SK-N-DZ (cell line): Measurements from ENCODE around the gene DTNBP1.
"Not testable (repeated sequence)": the region's sequence is repeated elsewhere in the genome, so short reads cannot be mapped to it uniquely, and the experiment has no call there.

Experiments
- DNase-seq: peaks from one replicate; pipeline ENCODE4 v3.0.0-alpha.2; 2015; ENCODE audit warnings: low spot score

DTNBP1 gene

DNA sequence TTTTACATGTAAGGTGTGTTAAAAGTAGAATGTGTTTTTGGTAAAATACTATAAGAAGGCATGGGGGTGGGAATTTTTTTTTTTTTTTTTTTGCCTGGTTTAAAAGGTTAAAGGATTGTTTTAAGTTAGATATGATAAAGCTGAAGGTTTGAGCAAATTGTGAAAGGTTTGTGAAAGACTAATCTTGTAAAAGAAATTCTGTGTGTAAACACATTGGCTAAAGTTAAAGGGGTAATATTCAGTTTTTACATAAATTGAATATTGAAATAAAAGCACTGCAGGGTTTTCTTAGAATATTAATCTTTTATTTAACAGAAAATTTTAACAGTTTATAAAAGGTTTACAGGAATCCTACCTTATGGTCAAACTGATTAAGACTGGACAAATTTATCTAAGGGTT lies 105.7 kb downstream of the DTNBP1 start:
- DNase-seq = no peak

- DNase-seq = peak; percentile 59
These were observed 106.1 kb downstream of the DTNBP1 start for GRCh38 chr6:15556711-15557110.

GRCh38 chr6:15555101-15556038 lies 107.5 kb downstream of the DTNBP1 start:
- DNase-seq = no peak

- DNase-seq = no peak
These were observed 108.1 kb downstream of the DTNBP1 start for GRCh38 chr6:15554728-15555100.

GRCh38 chr6:15553736-15554294 lies 109.0 kb downstream of the DTNBP1 start:
- DNase-seq = no peak

- DNase-seq = no peak
These were observed 109.8 kb downstream of the DTNBP1 start for GRCh38 chr6:15553031-15553430.

GRCh38 chr6:15551798-15552197 lies 111.0 kb downstream of the DTNBP1 start:
- DNase-seq = peak; percentile 34

GRCh38 chr6:15551262-15551661 lies 111.6 kb downstream of the DTNBP1 start:
- DNase-seq = no peak

GRCh38 chr6:15550546-15551123 lies 112.2 kb downstream of the DTNBP1 start:
- no peak for DNase-seq

GRCh38 chr6:15549371-15549770 lies 113.5 kb downstream of the DTNBP1 start:
- no peak for DNase-seq

DNA sequence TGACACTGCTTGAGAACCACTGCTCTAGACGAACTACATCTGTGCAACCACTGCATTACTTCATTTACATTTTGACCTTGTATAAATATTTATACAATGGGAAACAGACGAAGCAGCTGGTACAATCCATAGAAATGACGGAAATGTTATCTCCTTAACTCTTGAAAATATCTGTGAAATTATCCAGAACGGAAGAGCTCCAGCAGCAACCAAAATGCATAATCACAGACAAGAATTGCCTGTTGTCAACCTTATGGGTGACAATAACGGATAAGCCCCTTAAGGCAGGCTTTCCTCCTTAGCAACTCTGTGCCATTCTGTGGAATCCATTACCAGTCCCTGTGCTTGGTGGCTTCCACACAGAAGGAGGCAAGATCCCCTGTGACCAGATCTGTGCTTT lies 115.4 kb downstream of the DTNBP1 start:
- DNase-seq = no peak

GRCh38 chr6:15546591-15546990 lies 116.2 kb downstream of the DTNBP1 start:
- no peak for DNase-seq

- DNase-seq = no peak
These were observed 118.4 kb downstream of the DTNBP1 start for GRCh38 chr6:15544321-15544900.

DNA sequence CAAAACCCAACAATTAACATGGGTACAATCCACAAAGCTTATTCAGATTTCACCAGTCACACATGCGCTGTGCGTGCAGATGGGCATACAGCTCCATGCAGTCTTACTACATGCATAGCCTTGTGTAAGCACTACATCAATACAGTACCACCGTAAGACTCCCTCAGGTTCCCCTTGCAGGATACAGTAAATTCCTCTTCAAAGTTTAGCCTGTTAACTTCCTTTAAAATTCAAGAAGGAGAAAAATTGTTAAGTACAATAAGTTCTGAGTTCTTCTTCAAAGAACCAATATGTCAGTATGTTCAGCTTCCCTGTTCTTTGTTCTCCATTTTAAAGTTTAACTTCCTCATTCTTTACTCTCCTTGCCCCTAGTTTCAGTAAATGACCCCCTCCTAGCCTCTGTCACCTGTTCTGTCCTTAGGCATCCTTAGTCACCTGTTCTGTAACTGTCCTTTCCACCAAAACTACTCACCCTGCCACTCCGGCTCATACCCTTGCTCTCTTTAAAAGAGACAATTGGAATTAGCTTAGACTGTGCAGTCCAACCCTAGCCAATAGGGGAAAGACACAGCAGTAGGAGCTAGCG lies 119.4 kb downstream of the DTNBP1 start:
- DNase-seq = not testable (repeated sequence)

DNA sequence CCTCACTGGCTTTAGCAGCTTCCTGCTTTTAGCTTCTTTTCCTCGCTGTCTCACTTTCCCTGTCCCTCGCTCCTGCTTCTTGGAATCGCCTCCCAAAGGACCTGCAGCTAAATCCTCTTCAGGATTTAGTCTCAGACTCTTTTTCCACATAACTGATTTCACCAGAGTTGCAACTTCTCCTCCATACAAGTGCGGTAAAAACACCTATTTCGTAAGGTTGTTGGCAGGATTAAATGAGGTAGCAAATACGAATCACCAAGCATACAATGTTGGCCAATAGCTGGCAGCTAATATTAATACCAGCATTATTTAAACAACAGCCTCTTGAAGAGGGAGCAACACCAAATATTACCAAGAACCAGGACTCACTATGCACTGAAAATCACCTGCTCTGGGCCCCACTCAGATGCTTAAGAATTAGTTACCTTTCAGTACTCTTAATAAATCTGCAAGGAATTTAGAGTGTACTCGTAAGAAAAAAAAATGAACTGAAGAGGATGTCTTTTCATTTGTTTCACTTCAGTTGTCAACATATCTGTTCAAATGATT lies 123.0 kb downstream of the DTNBP1 start:
- no peak for DNase-seq

DNA sequence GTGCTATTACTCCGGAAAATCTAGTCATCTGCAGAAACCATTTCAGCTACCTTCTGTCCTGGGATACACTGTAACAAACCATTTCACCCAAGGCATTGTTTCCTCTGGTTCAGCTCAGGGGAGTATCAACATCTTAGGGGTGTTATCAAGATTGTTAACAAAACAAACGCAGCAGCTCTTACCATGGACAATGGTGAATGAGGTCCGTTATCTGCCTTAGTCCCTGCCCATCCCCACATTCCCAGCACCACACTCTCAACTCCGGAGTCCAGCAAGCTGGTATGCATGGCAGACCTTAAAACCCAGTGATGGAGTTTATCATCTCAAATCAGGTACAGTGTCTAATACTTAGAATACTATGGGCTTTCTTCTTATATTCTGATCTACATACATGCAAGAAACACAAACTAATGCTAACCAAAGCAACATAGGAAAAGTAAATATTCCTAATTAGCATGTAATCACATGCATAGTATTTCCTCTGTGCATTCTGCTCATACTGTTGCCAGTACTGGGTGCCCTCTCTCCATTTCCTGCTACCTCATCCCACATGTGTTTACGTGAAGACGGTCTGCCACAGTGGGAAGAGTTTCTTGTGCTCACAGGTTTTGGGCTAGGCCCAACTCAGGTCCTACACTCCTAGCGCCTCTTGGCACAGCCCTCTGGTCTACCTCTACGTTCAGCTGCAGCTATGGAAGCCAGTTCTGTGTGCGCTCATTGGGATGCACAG lies 123.9 kb downstream of the DTNBP1 start:
- DNase-seq = no peak

DNA sequence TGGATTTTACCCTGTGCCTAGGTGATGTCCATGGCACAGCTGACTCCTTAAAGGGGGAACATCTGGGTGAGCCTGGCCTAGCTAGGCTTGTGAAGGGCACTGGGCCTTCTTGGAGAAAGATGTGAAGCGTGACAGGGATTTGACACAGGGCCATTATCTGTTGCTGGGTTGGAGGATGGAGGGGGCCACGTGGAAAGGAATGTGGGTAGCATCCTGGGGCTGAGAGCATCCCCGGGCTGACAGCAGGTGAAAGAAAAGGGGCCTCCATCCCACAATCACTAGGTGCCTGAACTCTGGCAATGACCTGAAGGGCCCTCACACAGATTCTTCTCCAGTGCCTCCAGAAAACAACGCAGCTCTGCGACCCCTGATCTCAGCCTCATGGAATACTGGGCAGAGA lies 124.7 kb downstream of the DTNBP1 start:
- no peak for DNase-seq

GRCh38 chr6:15536198-15536955 lies 126.5 kb downstream of the DTNBP1 start:
- DNase-seq = no peak

DNA sequence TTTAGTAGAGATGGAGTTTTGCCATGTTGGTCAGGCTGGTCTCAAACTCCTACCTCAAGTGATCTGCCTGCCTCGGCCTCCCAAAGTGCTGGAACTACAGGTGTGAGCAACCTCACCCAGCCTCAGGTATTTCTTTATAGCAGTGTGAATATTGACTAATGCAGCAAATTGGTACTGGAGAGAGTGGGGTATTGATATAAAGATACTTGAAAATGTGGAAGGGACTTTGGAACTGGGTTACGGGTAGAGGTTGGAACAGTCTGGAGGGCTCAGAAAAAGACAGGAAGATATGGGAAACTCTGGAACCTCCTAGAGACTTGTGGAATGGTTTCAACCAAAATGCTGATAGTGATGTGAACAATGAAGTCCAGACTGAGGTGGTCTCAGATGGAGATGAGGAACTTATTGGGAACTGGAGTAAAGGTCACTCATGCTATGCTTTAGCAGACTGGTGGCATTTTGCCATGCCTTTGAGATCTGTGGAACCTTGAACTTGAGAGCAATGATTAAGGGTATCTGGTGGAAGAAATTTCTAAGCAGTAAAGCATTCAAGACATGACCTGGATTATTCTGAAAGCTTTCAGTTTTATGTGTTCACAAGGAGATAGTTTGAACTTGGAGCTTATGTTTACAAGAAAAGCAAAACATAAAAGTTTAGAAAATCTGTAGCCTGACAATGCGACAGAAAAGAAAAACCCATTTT lies 127.2 kb downstream of the DTNBP1 start:
- no peak for DNase-seq

GRCh38 chr6:15534974-15535373 lies 127.9 kb downstream of the DTNBP1 start:
- no peak for DNase-seq
